HL-60/S4 treated with phorbol 12-myristate 13-acetate at 8.2 ng/mL for 4 days and 3 days (cell line): ENCODE measurements around the gene STRIT1.
"Not testable (repeated sequence)": the region's sequence is repeated elsewhere in the genome, so short reads cannot be mapped to it uniquely, and the experiment has no call there.

Experiments used
- in situ Hi-C: fragments of 300-500 bp; cut with MboI; formaldehyde crosslinking; loops from 2 replicates; pipeline ENCODE4 v1.15.0; 2022; ENCODE audit warnings: low sequenced_read_pairs

Gene STRIT1

GRCh38 chr3:155313916-155314315, 20.4 kb upstream of the STRIT1 start:
- in situ Hi-C loops: loop anchor here (25.0 kb wide), 1 partner anchor 977 kb away; no protein-coding TSS in a partner anchor

- in situ Hi-C loops: loop anchor here (25.0 kb wide), 1 partner anchor 976 kb away; no protein-coding TSS in a partner anchor
Observed at GRCh38 chr3:155313300-155313699, 19.8 kb upstream of the STRIT1 start.

- in situ Hi-C loops: loop anchor here (25.0 kb wide), 1 partner anchor 975 kb away; no protein-coding TSS in a partner anchor
Observed at GRCh38 chr3:155312781-155313180, 19.3 kb upstream of the STRIT1 start.

- in situ Hi-C loops: loop anchor here (25.0 kb wide), 1 partner anchor 972 kb away; no protein-coding TSS in a partner anchor
Observed at GRCh38 chr3:155309581-155309980, 16.1 kb upstream of the STRIT1 start.

- in situ Hi-C loops: loop anchor here (25.0 kb wide), 1 partner anchor 972 kb away; no protein-coding TSS in a partner anchor
Observed at GRCh38 chr3:155308831-155309230, 15.3 kb upstream of the STRIT1 start.

GRCh38 chr3:155307183-155307582, 13.7 kb upstream of the STRIT1 start:
- in situ Hi-C loops: loop anchor here (25.0 kb wide), 1 partner anchor 970 kb away; no protein-coding TSS in a partner anchor

GRCh38 chr3:155304394-155304793, 10.9 kb upstream of the STRIT1 start:
- in situ Hi-C loops: loop anchor here (25.0 kb wide), 1 partner anchor 967 kb away; no protein-coding TSS in a partner anchor

- in situ Hi-C loops: loop anchor here (25.0 kb wide), 1 partner anchor 966 kb away; no protein-coding TSS in a partner anchor
Observed at GRCh38 chr3:155303540-155304097, 10.1 kb upstream of the STRIT1 start.

- in situ Hi-C loops: loop anchor here (25.0 kb wide), 1 partner anchor 966 kb away; no protein-coding TSS in a partner anchor
Observed at GRCh38 chr3:155302891-155303290, 9.4 kb upstream of the STRIT1 start.

GRCh38 chr3:155302481-155302880, 9.0 kb upstream of the STRIT1 start:
- in situ Hi-C loops: loop anchor here (25.0 kb wide), 1 partner anchor 965 kb away; no protein-coding TSS in a partner anchor

GRCh38 chr3:155297100-155297499, 3.6 kb upstream of the STRIT1 start:
- in situ Hi-C loops: no loop called here

- in situ Hi-C loops: no loop called here
Observed at GRCh38 chr3:155296413-155296812, 2.9 kb upstream of the STRIT1 start.

- in situ Hi-C loops: no loop called here
Observed at GRCh38 chr3:155292693-155293092, 790 bp downstream of the STRIT1 start.

GRCh38 chr3:155292133-155292532, 1.4 kb downstream of the STRIT1 start:
- in situ Hi-C loops: no loop called here

- in situ Hi-C loops: no loop called here
Observed at GRCh38 chr3:155286736-155287135, 6.7 kb downstream of the STRIT1 start.

GRCh38 chr3:155285936-155286335, 7.5 kb downstream of the STRIT1 start:
- in situ Hi-C loops: no loop called here

GRCh38 chr3:155283092-155284056, 10.1 kb downstream of the STRIT1 start:
- in situ Hi-C loops: no loop called here

GRCh38 chr3:155282385-155283091, 10.9 kb downstream of the STRIT1 start:
- in situ Hi-C loops: no loop called here

- in situ Hi-C loops: no loop called here
Observed at GRCh38 chr3:155281912-155282311, 11.6 kb downstream of the STRIT1 start.

- in situ Hi-C loops: not testable (repeated sequence)
Observed at GRCh38 chr3:155276089-155276488, 17.4 kb downstream of the STRIT1 start.
